ENCODE results near the gene ZNF776. TPM values are rescaled to one million over a fixed set of nuclear protein-coding genes. Genes with fewer than 3 reads are reported as not detected.

Gene ZNF776
- total and polyA plus RNA-seq, 3 experiments from 2014 or later = 7.0 to 17.2 (median 13.3) TPM

DNA sequence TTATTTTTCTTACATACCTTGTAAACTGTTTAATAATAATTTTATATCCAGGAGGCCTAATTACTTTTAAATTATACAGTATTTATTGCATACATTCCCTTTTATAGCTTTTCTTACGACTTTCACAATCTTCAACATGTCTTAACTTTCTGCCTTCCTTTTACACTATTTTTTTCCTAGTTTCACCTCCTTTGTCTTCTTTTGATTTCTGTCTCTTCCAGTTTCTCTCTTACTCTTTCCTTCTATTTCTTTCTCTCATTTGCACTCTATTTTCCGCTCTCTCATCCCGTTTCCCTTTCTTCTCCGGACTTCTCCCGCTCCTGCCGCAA lies 56.6 kb downstream of the ZNF776 start:
- Mint-ChIP-seq H3K9me3 (no peaks in the 10 kb centered on the region), H3K4me3 (peak overlapping the region in 5 of 7 donors; percentile 16 to 68 (median 35)), H3K27ac (peak overlapping the region in 3 of 8 donors; percentile 17 to 76 (median 56)), H3K4me1 (peaks cover 11 to 45% (median 28%) of the 10 kb centered on the region in 3 donors), H3K36me3 (peaks cover 14 to 40% (median 26%) of the 10 kb centered on the region in 3 donors), H3K27me3 (no peaks in the 10 kb centered on the region)
- H3K9me3 ChIP-seq (ENCODE audit: low read length) = no peaks in the 10 kb centered on the region
- POLR2A ChIA-PET = no interaction called here
- DNase-seq = no peak
- no peak overlapping the region for H3K27ac ChIP-seq (ENCODE audit: low read depth, low read length)
- no peaks in the 10 kb centered on the region for H3K27me3 ChIP-seq (ENCODE audit: insufficient read depth, low read length, poor library complexity, severe bottlenecking)
- CTCF ChIA-PET = no interaction called here
- H3K4me3 ChIP-seq (ENCODE audit: low read length) = no peak overlapping the region
- no peaks in the 10 kb centered on the region for H3K4me1 ChIP-seq (ENCODE audit: insufficient read depth, low read length)
- peaks cover 6% of the 10 kb centered on the region for H3K36me3 ChIP-seq (ENCODE audit: insufficient read depth, low read length)

DNA sequence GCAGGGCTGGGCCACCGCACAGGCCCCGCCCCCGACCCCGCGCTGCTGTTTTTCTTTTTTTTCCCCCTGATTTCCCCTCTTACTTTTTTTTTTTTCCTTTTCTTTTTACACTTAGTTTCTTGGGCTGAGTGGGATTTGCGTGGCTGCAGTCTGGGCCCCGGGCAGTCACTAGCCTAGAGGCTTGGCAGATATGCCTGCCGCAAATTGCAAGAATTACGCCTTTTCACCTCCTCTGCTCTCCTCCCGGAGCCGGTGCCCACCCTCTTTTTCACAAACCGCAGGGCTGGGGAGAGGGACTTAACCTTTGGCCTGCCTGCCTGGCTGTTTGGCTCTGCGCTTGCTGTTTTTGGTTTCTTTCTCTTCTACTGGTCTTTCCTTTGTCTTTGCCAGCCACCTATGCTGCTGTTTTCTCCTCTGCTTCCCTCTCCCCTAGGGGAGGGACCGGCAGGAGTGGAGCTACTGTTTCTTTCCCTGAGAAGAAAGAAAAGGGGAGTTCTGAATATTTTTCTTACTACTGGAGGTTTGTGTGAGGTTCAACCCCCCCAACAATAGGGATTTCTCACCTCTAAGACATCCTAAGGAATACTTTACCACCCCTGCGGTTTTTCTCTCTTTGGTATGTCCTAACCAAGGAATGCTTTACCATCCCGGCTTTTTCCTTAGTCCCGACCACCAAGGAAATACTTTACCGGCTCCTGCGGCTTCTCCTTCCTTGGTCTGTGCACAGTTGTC lies 57.1 kb downstream of the ZNF776 start:
- H3K27ac Mint-ChIP-seq = peak overlapping the region in 5 of 8 donors; percentile 15 to 76 (median 37)
- H3K27ac ChIP-seq (ENCODE audit: low read depth, low read length) = no peak overlapping the region
- no peaks in the 10 kb centered on the region for H3K27me3 ChIP-seq (ENCODE audit: insufficient read depth, low read length, poor library complexity, severe bottlenecking)
- no peaks in the 10 kb centered on the region for H3K9me3 Mint-ChIP-seq
- H3K36me3 ChIP-seq (ENCODE audit: insufficient read depth, low read length) = peaks cover 10% of the 10 kb centered on the region
- peaks cover 11 to 45% (median 28%) of the 10 kb centered on the region in 3 donors for H3K4me1 Mint-ChIP-seq
- CTCF ChIA-PET = no interaction called here
- H3K4me3 ChIP-seq (ENCODE audit: low read length) = peak overlapping the region; percentile 19
- no peaks in the 10 kb centered on the region for H3K9me3 ChIP-seq (ENCODE audit: low read length)
- no peaks in the 10 kb centered on the region for H3K4me1 ChIP-seq (ENCODE audit: insufficient read depth, low read length)
- H3K27me3 Mint-ChIP-seq = no peaks in the 10 kb centered on the region
- POLR2A ChIA-PET = no interaction called here
- peak overlapping the region in 5 of 7 donors; percentile 16 to 68 (median 35) for H3K4me3 Mint-ChIP-seq
- peaks cover 16 to 45% (median 26%) of the 10 kb centered on the region in 3 donors for H3K36me3 Mint-ChIP-seq
- peak in 1 of 5 donors; percentile 19 for DNase-seq

DNA sequence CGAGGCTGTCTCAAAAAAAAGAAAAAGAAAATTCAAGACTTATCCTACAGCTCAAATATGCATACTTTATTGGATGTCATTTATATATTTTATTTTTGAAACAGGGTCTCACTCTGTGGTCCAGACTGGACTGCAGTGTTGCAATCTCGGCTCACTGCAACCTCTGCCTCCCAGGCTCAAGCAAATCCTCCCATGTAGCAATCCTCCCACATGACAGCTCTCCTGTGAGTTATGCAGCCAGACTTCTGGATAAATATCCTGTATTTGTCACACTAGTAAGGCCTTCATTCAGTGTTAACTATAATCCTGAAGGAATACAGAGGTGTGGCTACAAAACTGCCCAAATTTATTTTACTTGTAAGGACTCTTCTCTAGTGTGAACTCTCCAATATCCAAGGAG lies 60.9 kb downstream of the ZNF776 start:
- Histone ChIP-seq H3K27me3 (ENCODE audit: insufficient read depth, low read length, poor library complexity, severe bottlenecking) (no peaks in the 10 kb centered on the region), H3K4me3 (ENCODE audit: low read length) (no peak overlapping the region), H3K27ac (ENCODE audit: low read depth, low read length) (no peak overlapping the region), H3K9me3 (ENCODE audit: low read length) (no peaks in the 10 kb centered on the region), H3K36me3 (ENCODE audit: insufficient read depth, low read length) (peaks cover 10% of the 10 kb centered on the region), H3K4me1 (ENCODE audit: insufficient read depth, low read length) (peaks cover 4% of the 10 kb centered on the region)
- Mint-ChIP-seq H3K27ac (no peak overlapping the region), H3K9me3 (no peaks in the 10 kb centered on the region), H3K4me1 (peaks cover 12 to 51% (median 21%) of the 10 kb centered on the region in 3 donors), H3K36me3 (peaks cover 19 to 58% (median 22%) of the 10 kb centered on the region in 3 donors), H3K27me3 (no peaks in the 10 kb centered on the region), H3K4me3 (no peak overlapping the region)
- ChIA-PET POLR2A (no interaction called here), CTCF (no interaction called here)
- DNase-seq = no peak

Other genes starting within 250 kb of the ZNF776 start
- 1 to 10 TPM; 7.6 to 8.1 TPM for gene ZNF773, start 246.9 kb upstream of the ZNF776 start, total RNA-seq
- 14.5 TPM for gene ZNF773, start 246.9 kb upstream of the ZNF776 start, polyA plus RNA-seq
- gene ZNF549, start 219.5 kb upstream of the ZNF776 start, total RNA-seq = 1 to 10 TPM; 6.9 to 7.0 TPM
- 8.7 TPM for gene ZNF549, start 219.5 kb upstream of the ZNF776 start, polyA plus RNA-seq
- gene ZNF550, start 187.0 kb upstream of the ZNF776 start, total RNA-seq = 10 to 100 TPM in 1 of 2 experiments, 1 to 10 TPM in 1; 9.6 to 10.3 TPM
- gene ZNF550, start 187.0 kb upstream of the ZNF776 start, polyA plus RNA-seq = 13.5 TPM
- 1 to 10 TPM; 5.9 to 6.6 TPM for gene ZNF416, start 167.9 kb upstream of the ZNF776 start, total RNA-seq
- 6.3 TPM for gene ZNF416, start 167.9 kb upstream of the ZNF776 start, polyA plus RNA-seq
- 10 to 100 TPM in 1 of 2 experiments, 1 to 10 TPM in 1; 9.7 to 10.9 TPM for gene ZIK1, start 162.7 kb upstream of the ZNF776 start, total RNA-seq
- 7.6 TPM for gene ZIK1, start 162.7 kb upstream of the ZNF776 start, polyA plus RNA-seq
- gene ZNF530, start 146.9 kb upstream of the ZNF776 start, total RNA-seq = 10 to 100 TPM; 10.5 to 12.6 TPM
- 6.2 TPM for gene ZNF530, start 146.9 kb upstream of the ZNF776 start, polyA plus RNA-seq
- gene ZNF134, start 132.6 kb upstream of the ZNF776 start, total RNA-seq = 10 to 100 TPM; 19.1 to 22.1 TPM
- 14.3 TPM for gene ZNF134, start 132.6 kb upstream of the ZNF776 start, polyA plus RNA-seq
- 10 to 100 TPM; 12.1 TPM for gene ZNF211, start 113.6 kb upstream of the ZNF776 start, total RNA-seq
- gene ZNF211, start 113.6 kb upstream of the ZNF776 start, polyA plus RNA-seq = 17.9 TPM
- not detected for gene ZSCAN4, start 77.9 kb upstream of the ZNF776 start, total RNA-seq
- not detected for gene ZSCAN4, start 77.9 kb upstream of the ZNF776 start, polyA plus RNA-seq
- 10 to 100 TPM; 14.5 to 15.6 TPM for gene ZNF551, start 64.8 kb upstream of the ZNF776 start, total RNA-seq
- 7.8 TPM for gene ZNF551, start 64.8 kb upstream of the ZNF776 start, polyA plus RNA-seq
- gene ZNF154, start 37.6 kb upstream of the ZNF776 start, total RNA-seq = 1 to 10 TPM; 6.5 to 7.7 TPM
- 2.2 TPM for gene ZNF154, start 37.6 kb upstream of the ZNF776 start, polyA plus RNA-seq
- 10 to 100 TPM; 10.6 to 11.0 TPM for gene ZNF671, start 19.2 kb upstream of the ZNF776 start, total RNA-seq
- gene ZNF671, start 19.2 kb upstream of the ZNF776 start, polyA plus RNA-seq = 24.3 TPM
- 10 to 100 TPM; 15.6 to 17.1 TPM for gene ZNF586, start 22.9 kb downstream of the ZNF776 start, total RNA-seq
- 18.6 TPM for gene ZNF586, start 22.9 kb downstream of the ZNF776 start, polyA plus RNA-seq
- gene ZNF552, start 68.1 kb downstream of the ZNF776 start, total RNA-seq = 10 to 100 TPM in 1 of 2 experiments, 1 to 10 TPM in 1; 7.2 to 10.6 TPM
- 11.3 TPM for gene ZNF552, start 68.1 kb downstream of the ZNF776 start, polyA plus RNA-seq
- gene ZNF587B, start 83.5 kb downstream of the ZNF776 start, total RNA-seq = 10 to 100 TPM; 24.8 to 25.4 TPM
- gene ZNF587B, start 83.5 kb downstream of the ZNF776 start, polyA plus RNA-seq = 1.4 TPM
- gene ZNF587, start 103.0 kb downstream of the ZNF776 start, total RNA-seq = 10 to 100 TPM; 24.2 to 27.2 TPM
- 4.8 TPM for gene ZNF587, start 103.0 kb downstream of the ZNF776 start, polyA plus RNA-seq
- 10 to 100 TPM; 38.5 to 38.7 TPM for gene ZNF814, start 142.2 kb downstream of the ZNF776 start, total RNA-seq
- 21.2 TPM for gene ZNF814, start 142.2 kb downstream of the ZNF776 start, polyA plus RNA-seq
- 10 to 100 TPM; 15.8 to 16.8 TPM for gene ZNF417, start 169.8 kb downstream of the ZNF776 start, total RNA-seq
- gene ZNF417, start 169.8 kb downstream of the ZNF776 start, polyA plus RNA-seq = 4.4 TPM
- 1 to 10 TPM; 5.1 to 6.7 TPM for gene ZNF418, start 188.6 kb downstream of the ZNF776 start, total RNA-seq
- gene ZNF418, start 188.6 kb downstream of the ZNF776 start, polyA plus RNA-seq = 3.3 TPM
- 1 to 10 TPM; 7.2 to 8.8 TPM for gene ZNF256, start 200.9 kb downstream of the ZNF776 start, total RNA-seq
- gene ZNF256, start 200.9 kb downstream of the ZNF776 start, polyA plus RNA-seq = 4.5 TPM
- under 1 TPM in 1 of 2 experiments, not detected in 1; 0.33 TPM for gene C19orf18, start 227.7 kb downstream of the ZNF776 start, total RNA-seq
- gene C19orf18, start 227.7 kb downstream of the ZNF776 start, polyA plus RNA-seq = 0.41 TPM